ENCODE results near the gene ABHD18.
"Not testable (repeated sequence)": the region's sequence is repeated elsewhere in the genome, so short reads cannot be mapped to it uniquely, and the experiment has no call there.

The ABHD18 gene

GRCh38 chr4:127993151-127993550 is 27.9 kb downstream of the ABHD18 start:
- DNase-seq (ENCODE audit: low read depth) = no peak

- DNase-seq (ENCODE audit: low read depth) = peak; percentile 81
Observed at GRCh38 chr4:127995776-127996175, 30.6 kb downstream of the ABHD18 start.

- not testable (repeated sequence) for DNase-seq (ENCODE audit: low read depth)
Observed at GRCh38 chr4:127996521-127996920, 31.3 kb downstream of the ABHD18 start.

GRCh38 chr4:127997534-127998388 is 32.6 kb downstream of the ABHD18 start:
- DNase-seq (ENCODE audit: low read depth) = peak; percentile 28

- peak; percentile 33 for DNase-seq (ENCODE audit: low read depth)
Observed at GRCh38 chr4:128006592-128006991, 41.4 kb downstream of the ABHD18 start.

DNA sequence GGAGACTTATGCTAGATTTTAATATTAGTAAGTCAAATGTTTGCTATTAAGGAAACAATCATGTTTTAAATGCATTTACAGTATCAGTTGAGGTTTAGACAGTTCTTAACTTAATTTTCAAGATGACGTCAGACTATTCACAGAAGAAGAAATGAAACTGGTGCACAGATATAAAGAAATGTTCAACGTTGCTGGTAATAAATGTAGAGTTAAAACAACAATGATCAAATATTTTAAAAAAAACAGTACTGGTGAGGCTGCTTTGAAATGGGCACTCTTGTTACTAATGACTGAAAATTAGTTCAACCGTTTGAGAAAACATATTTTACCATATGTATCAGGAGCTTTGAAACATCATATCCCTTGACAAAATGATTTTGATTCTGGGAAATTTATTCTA is 44.2 kb downstream of the ABHD18 start:
- DNase-seq (ENCODE audit: low read depth) = no peak

- no peak for DNase-seq (ENCODE audit: low read depth)
Observed at GRCh38 chr4:128025319-128025718, 60.1 kb downstream of the ABHD18 start.

DNA sequence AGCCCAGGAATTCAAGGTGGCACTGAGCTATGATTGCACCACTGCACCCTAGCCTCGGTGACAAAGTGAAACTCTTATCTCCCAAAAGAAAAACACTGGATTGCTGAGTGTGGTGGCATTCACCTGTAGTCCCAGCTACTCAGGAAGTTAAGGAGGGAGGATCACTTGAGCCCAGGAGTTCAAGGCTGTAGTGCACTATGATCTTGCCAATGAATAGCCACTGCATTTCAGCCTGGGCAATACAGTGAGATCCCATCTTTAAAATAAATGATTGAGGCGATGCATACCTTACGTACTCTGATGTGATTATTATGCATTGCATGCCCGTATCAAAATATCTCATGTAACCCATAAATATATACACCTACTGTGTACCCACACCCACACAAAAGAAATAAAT is 64.7 kb downstream of the ABHD18 start:
- no peak for DNase-seq (ENCODE audit: low read depth)

GRCh38 chr4:128031756-128032384 is 66.7 kb downstream of the ABHD18 start:
- peak; percentile 5 for DNase-seq (ENCODE audit: low read depth)

DNA sequence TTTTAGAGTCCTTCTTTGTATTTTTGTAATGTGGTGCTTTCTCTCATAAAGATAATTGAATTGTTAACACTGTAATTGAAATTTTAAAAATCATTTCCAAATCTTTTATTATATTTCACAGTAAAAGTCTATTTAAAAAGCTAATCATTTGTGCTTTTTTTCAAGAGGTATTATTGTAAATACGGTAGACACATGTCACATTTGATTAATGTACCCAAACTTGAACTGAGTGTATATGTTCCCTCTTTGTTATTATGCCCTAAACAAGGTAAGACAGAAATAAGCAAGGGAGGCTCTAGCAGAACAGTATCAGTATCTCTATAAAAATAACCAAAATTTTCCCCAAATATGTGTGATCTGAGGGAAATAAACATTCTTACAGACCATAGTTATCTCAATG is 74.4 kb downstream of the ABHD18 start:
- no peak for DNase-seq (ENCODE audit: low read depth)

- not testable (repeated sequence) for DNase-seq (ENCODE audit: low read depth)
Observed at GRCh38 chr4:128047019-128047418, 81.8 kb downstream of the ABHD18 start.

DNA sequence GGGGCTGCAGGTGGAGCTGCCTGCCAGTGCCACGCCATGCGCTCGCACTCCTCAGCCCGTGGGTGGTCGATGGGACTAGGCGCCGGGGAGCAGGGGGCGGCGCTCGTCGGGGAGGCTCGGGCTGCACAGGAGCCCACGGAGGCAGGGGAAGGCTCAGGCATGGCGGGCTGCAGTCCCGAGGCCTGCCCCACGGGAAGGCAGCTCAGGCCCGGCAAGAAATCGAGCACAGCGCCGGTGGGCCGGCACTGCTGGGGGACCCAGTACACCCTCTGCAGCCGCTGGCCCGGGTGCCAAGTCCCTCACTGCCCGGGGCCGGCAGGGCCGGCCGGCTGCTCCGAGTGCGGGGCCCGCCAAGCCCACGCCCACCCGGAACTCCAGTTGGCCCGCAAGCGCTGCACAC is 82.3 kb downstream of the ABHD18 start:
- not testable (repeated sequence) for DNase-seq (ENCODE audit: low read depth)

DNA sequence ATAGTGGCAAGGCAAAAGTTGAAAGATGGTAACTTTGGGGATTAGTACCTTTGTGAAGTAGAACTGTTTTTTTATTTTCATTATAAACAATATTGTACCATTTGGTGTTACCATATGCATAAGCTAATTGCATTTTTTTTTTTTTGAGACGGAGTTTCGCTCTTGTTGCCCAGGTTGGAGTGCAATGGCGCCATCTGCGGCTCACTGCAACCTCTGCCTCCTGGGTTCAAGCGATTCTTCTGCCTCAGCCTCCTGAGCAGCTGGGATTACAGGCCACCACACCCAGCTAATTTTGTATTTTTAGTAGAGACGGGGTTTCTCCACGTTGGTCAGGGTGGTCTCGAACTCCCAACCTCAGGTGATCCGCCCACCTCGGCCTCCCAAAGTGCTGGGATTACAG is 86.0 kb downstream of the ABHD18 start:
- not testable (repeated sequence) for DNase-seq (ENCODE audit: low read depth)

GRCh38 chr4:128054907-128055306 is 89.7 kb downstream of the ABHD18 start:
- DNase-seq (ENCODE audit: low read depth) = not testable (repeated sequence)

GRCh38 chr4:128055441-128056206 is 90.4 kb downstream of the ABHD18 start:
- DNase-seq (ENCODE audit: low read depth) = not testable (repeated sequence)

DNA sequence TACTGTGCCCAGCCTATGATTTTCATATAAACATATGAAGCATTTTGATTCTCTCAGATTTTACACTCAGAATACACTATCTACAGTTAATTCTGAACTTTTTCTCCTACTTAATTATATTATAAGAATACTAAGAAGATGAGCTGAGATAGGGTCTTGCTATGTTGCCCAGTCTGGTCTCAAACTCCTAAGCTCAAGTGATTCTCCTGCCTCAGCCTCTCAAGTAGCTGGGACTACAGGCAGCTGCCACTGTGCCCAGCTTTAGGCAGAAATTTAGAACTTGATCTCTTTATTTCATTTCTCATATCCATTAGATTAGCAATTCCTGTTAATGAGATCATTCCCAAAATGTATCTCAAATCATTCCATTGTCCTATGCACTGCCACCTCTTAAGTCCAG is 91.2 kb downstream of the ABHD18 start:
- DNase-seq (ENCODE audit: low read depth) = no peak

GRCh38 chr4:128060121-128060698 is 95.0 kb downstream of the ABHD18 start:
- peak; percentile 14 for DNase-seq (ENCODE audit: low read depth)

GRCh38 chr4:128060699-128061565 is 95.7 kb downstream of the ABHD18 start, which contains the start of gene LARP1B:
Gene LARP1B, plus strand, starts transcription at chr4:128061312. Its CDS starts 13,640 bp downstream, at chr4:128074952.
- DNase-seq (ENCODE audit: low read depth) = peak; percentile 98

DNA sequence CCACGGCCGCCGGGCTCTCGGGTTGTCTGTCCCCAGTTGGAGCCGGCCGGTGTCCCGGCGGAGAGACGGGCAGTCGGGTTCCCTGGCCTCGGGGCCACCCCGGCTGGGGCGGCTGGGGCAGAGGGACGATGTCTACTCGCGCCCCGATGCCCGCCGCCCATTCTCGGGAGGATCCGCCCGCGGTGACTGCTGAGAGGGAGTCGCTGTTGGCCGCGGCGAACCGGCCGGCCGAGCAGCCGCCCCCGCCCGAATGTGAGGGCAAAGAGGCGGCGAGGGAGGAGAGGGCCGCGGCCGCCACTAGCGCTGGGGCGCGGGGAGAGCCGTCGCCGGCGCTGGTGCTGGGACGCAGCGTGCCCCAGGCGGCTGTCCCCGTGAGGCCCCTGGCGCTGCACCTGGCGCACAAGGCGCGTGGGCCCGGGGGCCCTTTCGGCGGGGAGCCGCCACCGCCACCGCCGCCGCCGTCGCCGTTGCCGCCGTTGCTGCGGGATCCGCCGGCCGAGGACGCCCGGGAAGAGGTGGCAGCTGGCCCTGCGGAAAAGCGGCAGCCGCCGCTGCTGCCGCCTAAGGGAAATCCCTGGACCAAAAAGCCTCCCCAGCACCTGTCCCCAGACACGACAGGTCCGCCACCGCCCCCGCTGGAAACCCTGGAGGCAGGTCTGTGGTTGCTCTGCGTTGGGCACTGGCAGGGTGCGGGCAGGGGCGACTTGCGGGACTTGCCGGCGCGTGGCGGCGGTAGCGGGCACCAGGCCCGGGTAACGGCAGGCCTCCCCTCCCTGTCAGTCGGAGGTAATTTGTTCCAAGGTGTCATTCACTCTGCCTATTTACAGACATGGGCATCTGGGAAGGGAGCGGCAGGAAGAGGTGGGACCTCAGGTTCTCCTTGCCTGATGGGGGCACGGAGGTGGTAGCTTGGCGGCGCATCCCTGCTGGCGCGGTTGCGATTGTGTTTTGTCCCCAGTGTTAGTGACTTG is 96.6 kb downstream of the ABHD18 start:
- peak; percentile 57 for DNase-seq (ENCODE audit: low read depth)

DNA sequence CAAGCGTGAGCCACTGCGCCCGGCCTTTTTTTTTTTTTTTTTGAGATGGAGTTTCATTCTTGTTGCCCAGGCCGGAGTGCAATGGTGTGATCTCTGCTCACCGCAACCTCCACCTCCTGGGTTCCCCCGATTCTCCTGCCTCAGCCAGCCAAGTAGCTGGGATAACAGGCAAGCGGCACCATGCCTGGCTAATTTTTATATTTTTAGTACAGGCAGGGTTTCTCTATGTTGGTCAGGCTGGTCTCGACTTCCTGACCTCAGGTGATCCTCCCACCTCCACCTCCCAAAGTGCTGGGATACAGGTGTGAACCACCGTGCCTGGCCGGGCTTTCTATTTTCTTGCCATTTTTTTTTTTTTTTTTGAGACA is 101.2 kb downstream of the ABHD18 start:
- DNase-seq (ENCODE audit: low read depth) = not testable (repeated sequence)

All from EH (cell line).